HG02642 (cell line): ENCODE measurements around the gene ACTR8.

Experiments
- ATAC-seq: cut with Tn5 transposase; IDR thresholded peaks from one replicate; pipeline ENCODE4 v1.9.1; 2021; ENCODE audit warnings: mild to moderate bottlenecking; ENCODE audit not compliant: unreplicated experiment, poor library complexity

The ACTR8 gene

GRCh38 chr3:53819163-53819868 is 62.6 kb downstream of the ACTR8 start:
- ATAC-seq, result no peak

- ATAC-seq, result no peak
Observed at GRCh38 chr3:53818221-53819162, 63.5 kb downstream of the ACTR8 start.

- ATAC-seq, result no peak
Observed at GRCh38 chr3:53817809-53818208, 64.1 kb downstream of the ACTR8 start.

- no peak for ATAC-seq
Observed at GRCh38 chr3:53817211-53817610, 64.7 kb downstream of the ACTR8 start.
